Middle frontal gyrus (tissue), 1 donor: Measurements from ENCODE around the gene CASQ2.

Source experiments
- DNase-seq: peaks from one replicate; pipeline ENCODE4 v3.0.0-alpha.2; 2015; ENCODE audit warnings: low spot score; ENCODE audit errors: extremely low spot score

The CASQ2 gene

DNA sequence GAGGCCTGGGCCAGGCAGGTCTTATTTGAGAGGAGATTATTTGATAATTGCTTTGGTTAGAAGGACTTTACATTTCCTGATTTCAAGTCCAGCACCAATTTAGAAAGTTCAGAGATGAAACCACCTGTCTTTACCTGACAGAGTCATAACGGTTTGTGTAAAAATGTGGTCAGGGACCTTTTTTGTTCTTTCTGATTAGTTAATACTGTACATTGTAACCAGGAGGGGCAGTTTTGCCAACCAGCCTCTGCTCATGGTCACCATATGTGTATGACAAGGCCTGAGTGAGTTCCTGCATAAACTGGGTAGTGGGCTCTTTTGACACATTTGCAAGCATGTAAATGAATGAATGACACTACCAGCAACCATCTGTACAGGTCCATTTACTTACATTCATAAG lies 70.9 kb downstream of the CASQ2 start:
- no peak for DNase-seq

GRCh38 chr1:115694805-115695204 lies 73.7 kb downstream of the CASQ2 start:
- DNase-seq, result no peak

GRCh38 chr1:115692224-115692623 lies 76.3 kb downstream of the CASQ2 start:
- no peak for DNase-seq

GRCh38 chr1:115690972-115691371 lies 77.5 kb downstream of the CASQ2 start:
- DNase-seq, result no peak

- DNase-seq, result no peak
Observed at GRCh38 chr1:115687744-115688143, 80.8 kb downstream of the CASQ2 start.

GRCh38 chr1:115685029-115685705 lies 83.3 kb downstream of the CASQ2 start:
- no peak for DNase-seq

GRCh38 chr1:115682792-115683191 lies 85.7 kb downstream of the CASQ2 start:
- no peak for DNase-seq

GRCh38 chr1:115680730-115681111 lies 87.8 kb downstream of the CASQ2 start:
- no peak for DNase-seq

GRCh38 chr1:115679141-115679611 lies 89.3 kb downstream of the CASQ2 start:
- no peak for DNase-seq

- no peak for DNase-seq
Observed at GRCh38 chr1:115678141-115678540, 90.4 kb downstream of the CASQ2 start.

DNA sequence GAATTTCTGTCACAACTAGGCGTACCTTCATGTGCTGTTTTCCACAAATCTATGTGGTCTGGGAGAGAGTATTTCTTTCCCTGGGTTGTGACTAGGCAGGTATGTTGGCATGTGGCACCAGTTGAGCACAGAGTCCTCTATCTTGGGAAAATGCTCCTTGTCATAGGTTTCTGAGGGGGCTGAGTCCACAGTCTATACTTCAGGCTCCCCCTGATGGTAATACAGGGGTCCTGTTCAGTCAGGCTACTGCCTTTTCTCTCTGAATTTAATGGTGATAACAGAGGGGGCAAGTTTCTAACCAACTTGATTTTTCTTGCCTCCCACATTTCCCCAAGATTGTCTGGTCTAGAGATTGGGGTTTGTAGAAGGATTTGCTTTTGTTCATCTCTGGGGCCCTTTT lies 90.9 kb downstream of the CASQ2 start:
- no peak for DNase-seq

- no peak for DNase-seq
Observed at GRCh38 chr1:115677182-115677555, 91.3 kb downstream of the CASQ2 start.

GRCh38 chr1:115676498-115677181 lies 91.9 kb downstream of the CASQ2 start:
- DNase-seq, result no peak

DNA sequence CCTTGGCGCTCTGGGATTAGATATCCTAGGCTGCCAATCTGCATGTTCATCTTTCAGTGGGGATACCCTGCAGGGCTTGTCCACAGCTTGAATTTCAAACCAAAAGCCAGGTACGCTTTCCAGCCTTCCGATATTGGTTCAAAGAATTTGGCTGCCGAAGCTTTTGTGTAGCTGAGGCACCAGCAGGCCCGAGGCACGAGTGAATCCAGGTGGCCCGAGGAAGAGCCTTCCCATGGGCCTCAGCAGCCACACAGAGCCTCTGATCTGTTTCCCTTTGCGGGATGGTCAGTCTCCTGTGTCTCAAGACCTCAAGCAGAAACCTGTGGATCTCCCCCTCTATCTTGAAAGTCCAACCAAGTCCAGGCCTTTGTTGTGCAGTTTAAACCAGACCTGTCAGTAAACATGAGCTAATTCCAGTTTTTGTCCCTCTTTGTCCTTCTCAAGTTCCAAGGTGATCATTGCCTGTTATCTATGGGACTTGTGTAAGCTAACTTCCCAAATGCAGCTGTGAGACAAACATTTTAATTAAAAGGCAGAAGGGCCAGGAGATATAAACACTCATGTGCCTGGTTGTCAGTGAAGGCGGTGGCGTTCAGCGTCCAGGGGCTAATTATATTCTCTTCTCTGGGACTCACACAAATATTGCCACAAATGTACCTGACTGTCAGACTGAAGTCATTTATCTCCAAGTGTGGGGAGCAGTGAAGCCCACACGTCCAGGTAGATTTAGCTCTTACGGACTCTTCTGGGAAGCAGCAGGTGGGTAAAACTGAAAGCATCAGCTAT lies 96.1 kb downstream of the CASQ2 start:
- DNase-seq, result no peak

- DNase-seq, result no peak
Observed at GRCh38 chr1:115671176-115671934, 97.2 kb downstream of the CASQ2 start.

- no peak for DNase-seq
Observed at GRCh38 chr1:115670476-115671175, 97.9 kb downstream of the CASQ2 start.

DNA sequence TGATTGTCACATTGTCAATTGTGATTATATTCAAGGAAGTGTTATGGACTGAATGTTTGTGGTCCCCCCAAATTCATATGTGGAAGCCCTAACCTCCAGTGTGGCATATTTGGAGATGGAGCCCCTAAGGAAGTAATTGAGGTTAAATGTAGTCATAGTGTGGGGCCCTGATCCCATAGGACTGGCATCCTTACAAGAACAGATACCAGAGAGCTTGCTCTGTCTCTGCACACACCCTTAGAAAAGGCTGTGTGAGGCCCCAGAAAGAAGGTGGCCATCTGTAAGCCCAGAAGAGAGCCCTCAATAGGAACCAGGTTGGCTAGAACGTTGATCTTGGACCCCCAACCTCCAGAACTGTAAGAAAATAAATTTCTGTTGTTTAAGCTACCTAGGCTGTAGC lies 98.6 kb downstream of the CASQ2 start:
- no peak for DNase-seq

DNA sequence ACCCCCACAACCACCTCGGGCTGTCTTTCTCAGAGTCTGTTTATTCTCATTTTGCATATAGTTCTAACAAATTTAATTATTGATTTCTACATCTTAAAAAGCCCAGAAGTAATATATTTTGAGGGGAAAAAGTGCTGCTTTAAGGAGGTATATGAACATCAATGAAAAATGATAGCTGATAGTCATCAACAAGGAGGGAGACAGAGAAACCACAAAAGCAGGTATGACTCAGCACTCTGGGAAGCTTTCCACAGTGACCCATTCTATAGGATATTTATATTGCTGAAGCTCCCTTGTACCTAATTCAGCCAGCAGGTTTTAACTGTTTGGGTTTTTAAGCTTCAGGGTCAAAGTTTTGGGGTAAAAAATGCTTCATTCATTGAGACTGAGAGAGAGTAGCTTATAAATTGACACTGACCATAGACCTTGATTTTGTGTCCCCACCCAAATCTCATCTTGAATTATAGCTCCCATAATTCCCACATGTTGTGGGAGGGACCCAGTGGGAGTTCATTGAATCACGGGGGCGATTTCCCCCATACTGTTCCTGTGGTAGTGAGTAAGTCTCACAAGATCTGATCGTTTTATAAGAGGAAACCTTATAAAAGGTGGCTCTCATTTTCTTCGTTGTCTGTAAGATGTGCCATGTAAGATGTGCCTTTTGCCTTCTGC lies 99.4 kb downstream of the CASQ2 start:
- DNase-seq, result no peak

DNA sequence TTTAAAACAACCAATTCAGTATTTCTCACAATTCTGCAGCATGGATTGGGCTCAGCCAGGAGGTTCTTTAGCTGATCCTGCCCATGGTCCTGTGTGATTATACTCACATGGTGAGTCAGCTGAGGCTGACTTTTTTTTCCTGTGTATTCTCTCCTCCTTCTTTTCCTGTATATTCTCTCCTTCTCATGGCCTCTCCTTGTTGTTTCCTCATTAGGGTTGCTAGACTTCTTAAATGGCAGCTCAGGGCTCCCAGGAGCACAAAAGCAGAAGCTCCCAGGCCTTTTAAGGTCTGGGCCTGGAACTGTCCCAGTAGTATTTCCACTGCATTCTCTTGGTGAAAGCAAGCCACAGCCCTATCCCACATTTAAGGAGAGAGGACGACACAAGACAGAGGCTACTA lies 99.9 kb downstream of the CASQ2 start:
- no peak for DNase-seq

GRCh38 chr1:115666702-115667101 lies 101.8 kb downstream of the CASQ2 start:
- no peak for DNase-seq
